Central memory CD8-positive, alpha-beta T cell (primary cell): Measurements from ENCODE around the gene CD52.

Source experiments
- ATAC-seq: fragments of 150-1000 bp; cut with Tn5 transposase; replicated peaks from 2 replicates; pipeline ENCODE4 v1.10.0; 2022; ENCODE audit warnings: mild to moderate bottlenecking, moderate FRiP score, moderate number of reproducible peaks; ENCODE audit not compliant: poor library complexity, severe bottlenecking; ENCODE audit errors: extremely low read depth
- DNase-seq, 2 donors: peaks; one replicate each; pipeline ENCODE4 v3.0.0; 2021; ENCODE audit warnings: low spot score in 2 of 2
- H3K27ac Mint-ChIP-seq: one replicate; pipeline ENCODE4 v1.8.0; 2022; ENCODE audit warnings: low read depth, mild to moderate bottlenecking, moderate library complexity, mixed read lengths
- H3K27me3 Mint-ChIP-seq: one replicate; pipeline ENCODE4 v1.8.0; 2022; ENCODE audit warnings: mixed read lengths
- H3K36me3 Mint-ChIP-seq: one replicate; pipeline ENCODE4 v1.8.0; 2022; ENCODE audit warnings: mild to moderate bottlenecking, moderate library complexity, mixed read lengths; ENCODE audit not compliant: insufficient read depth
- H3K4me1 Mint-ChIP-seq: one replicate; pipeline ENCODE4 v1.8.0; 2022; ENCODE audit warnings: mixed read lengths
- H3K4me3 Mint-ChIP-seq: one replicate; pipeline ENCODE4 v1.8.0; 2022; ENCODE audit warnings: mild to moderate bottlenecking, moderate library complexity, mixed read lengths
- H3K9me3 Mint-ChIP-seq: one replicate; pipeline ENCODE4 v1.8.0; 2022; ENCODE audit warnings: mixed read lengths

The CD52 gene, protein sequence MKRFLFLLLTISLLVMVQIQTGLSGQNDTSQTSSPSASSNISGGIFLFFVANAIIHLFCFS

DNA sequence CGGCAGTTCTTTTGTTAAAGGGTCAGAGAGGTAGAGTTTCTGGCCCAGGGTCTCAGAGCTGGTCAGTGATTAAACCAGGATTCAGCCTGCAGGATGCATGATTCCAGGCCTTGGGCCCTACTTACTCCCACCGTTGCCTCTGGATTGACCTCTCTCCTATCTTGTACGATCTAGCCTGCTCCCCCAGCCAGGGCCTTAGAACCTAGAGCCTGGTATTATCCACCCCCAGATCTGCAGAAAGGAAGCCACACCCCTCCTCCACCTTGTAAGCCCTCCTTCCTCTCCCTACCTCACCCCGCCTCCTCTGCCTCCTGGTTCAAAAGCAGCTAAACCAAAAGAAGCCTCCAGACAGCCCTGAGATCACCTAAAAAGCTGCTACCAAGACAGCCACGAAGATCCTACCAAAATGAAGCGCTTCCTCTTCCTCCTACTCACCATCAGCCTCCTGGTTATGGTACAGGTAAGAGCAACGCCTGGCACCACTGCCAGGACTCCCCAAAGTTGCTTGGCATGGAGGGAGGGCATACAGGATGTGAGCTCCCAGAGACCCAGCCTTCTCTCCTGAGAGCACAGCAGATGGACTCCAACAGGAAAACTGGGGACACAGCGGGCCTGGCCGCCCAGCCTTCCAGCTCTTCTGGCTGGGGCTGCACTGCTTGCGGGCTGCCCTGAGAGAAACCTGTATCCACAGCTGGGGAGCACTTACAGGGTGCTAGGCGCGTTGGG is at the start of gene CD52:
CD52 (plus strand) TSS at position 347 of the 726 bp plus-strand sequence; CDS start at position 407, 60 bp downstream.
- H3K4me1 Mint-ChIP-seq = peaks cover 72% of the 10 kb centered on the region

DNA sequence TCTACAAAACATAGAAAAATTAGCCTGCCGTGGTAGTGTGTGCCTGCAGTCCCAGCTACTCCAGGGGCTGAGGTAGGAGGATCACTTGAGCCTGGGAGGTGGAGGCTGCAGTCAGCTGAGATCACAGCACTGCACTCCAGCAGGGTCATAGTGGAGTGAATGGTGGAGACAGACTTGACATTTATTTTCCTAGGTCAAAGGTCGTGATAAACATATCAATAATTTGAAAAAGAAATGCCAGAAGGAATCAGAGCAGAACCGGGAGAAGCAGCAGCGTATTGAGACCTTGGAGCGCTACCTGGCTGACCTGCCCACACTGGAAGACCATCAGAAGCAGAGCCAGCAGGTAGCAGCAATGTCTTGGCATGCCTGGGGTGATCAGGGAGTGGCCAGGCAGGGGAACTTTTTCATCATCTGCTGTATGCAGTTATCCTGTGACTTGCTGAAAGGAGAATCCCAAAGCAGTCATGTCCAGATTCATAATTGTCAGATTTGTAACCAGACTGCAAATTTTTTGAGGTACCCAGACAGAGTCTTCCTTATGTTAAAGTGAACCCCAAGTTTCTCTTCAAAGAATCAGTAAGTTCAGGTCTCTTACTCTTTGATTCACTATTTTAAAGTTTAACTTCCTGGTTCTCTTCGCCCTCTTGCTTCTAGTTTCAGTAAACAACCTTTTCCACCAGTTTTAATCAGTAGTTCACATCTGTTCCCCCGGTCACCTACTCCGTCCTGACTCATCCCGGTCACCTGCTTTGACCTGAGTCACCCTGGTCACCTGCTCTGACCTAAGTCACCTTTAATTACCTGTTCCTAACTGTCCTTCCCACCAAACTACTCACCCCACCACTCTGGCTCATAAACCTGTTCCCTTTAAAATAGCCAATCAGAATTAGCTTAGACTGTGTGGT is 49.2 kb upstream of the CD52 start:
- peaks cover 7% of the 10 kb centered on the region for H3K9me3 Mint-ChIP-seq
- no peak overlapping the region for H3K27ac Mint-ChIP-seq
- ATAC-seq = no peak
- H3K4me3 Mint-ChIP-seq = no peak overlapping the region
- no peaks in the 10 kb centered on the region for H3K27me3 Mint-ChIP-seq
- peaks cover 15% of the 10 kb centered on the region for H3K36me3 Mint-ChIP-seq
- H3K4me1 Mint-ChIP-seq = no peaks in the 10 kb centered on the region
- no peak for DNase-seq

More for the DNA sequence above, at the start of gene CD52:
- no peaks in the 10 kb centered on the region for H3K27me3 Mint-ChIP-seq
- H3K27ac Mint-ChIP-seq = peak within 1 kb of the TSS; percentile 79
- peaks cover 29% of the 10 kb centered on the region for H3K36me3 Mint-ChIP-seq
- ATAC-seq (peak; percentile 69), DNase-seq (peak; percentile 33 to 49)
- H3K9me3 Mint-ChIP-seq = no peaks in the 10 kb centered on the region
- H3K4me3 Mint-ChIP-seq = peak within 1 kb of the TSS; percentile 99

GRCh38 chr1:26269198-26269550 is 48.6 kb upstream of the CD52 start:
- no peak overlapping the region for H3K27ac Mint-ChIP-seq
- no peaks in the 10 kb centered on the region for H3K27me3 Mint-ChIP-seq
- H3K4me1 Mint-ChIP-seq = no peaks in the 10 kb centered on the region
- no peak for ATAC-seq
- H3K4me3 Mint-ChIP-seq = no peak overlapping the region
- no peak for DNase-seq
- H3K36me3 Mint-ChIP-seq = peaks cover 12% of the 10 kb centered on the region
- peaks cover 7% of the 10 kb centered on the region for H3K9me3 Mint-ChIP-seq

- ATAC-seq (no peak), DNase-seq (no peak)
- H3K9me3 Mint-ChIP-seq = no peaks in the 10 kb centered on the region
- H3K4me3 Mint-ChIP-seq = no peak overlapping the region
- peaks cover 42% of the 10 kb centered on the region for H3K4me1 Mint-ChIP-seq
- peaks cover 12% of the 10 kb centered on the region for H3K36me3 Mint-ChIP-seq
- no peaks in the 10 kb centered on the region for H3K27me3 Mint-ChIP-seq
- no peak overlapping the region for H3K27ac Mint-ChIP-seq
Measured at GRCh38 chr1:26274801-26275425, 42.8 kb upstream of the CD52 start.

DNA sequence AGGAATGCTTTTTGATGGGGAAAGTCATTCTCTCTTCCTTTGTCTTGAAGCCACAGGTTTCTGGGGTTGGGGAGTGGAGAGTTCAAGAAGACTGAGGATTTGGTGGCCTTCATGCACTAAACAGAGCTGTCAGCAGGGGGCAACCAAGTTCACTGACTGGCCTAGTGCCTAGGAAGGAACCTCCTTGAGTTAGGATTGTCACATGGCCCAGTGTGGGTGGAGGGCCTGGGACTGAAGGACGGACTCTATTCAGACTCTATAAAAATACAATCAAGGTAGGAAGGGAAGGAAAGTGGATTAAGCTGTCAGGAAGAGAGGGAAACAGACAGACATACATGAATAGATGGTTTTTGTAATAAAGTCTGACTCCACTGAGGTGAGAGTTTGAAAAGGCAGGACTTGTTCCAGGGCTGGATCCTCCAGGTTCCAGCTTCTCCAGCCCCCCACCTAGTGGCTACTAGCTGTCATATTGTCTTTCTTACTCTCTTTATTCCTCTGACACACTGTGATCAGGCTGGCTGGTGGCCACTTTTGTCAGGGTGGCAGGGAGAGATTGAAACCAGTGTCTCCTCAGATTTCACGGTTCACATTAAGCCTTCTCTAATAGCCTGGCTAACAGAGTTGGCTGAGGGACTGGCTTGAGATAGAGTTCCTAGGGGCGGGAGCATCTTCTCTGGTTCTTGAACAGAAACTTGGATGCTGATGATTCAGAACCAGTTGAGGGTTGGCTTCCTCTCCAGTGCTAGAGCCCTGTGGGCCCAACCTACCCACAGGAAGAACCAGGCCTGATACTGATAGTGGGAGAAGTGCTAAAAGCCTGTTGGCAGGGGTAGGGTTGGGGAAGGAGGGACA is 42.0 kb upstream of the CD52 start:
- peaks cover 49% of the 10 kb centered on the region for H3K4me1 Mint-ChIP-seq
- peaks cover 16% of the 10 kb centered on the region for H3K36me3 Mint-ChIP-seq
- ATAC-seq = peak; percentile 71
- no peaks in the 10 kb centered on the region for H3K27me3 Mint-ChIP-seq
- H3K9me3 Mint-ChIP-seq = no peaks in the 10 kb centered on the region
- peak overlapping the region; percentile 61 for H3K27ac Mint-ChIP-seq
- peak overlapping the region; percentile 16 for H3K4me3 Mint-ChIP-seq
- DNase-seq = peak; percentile 60 to 66

DNA sequence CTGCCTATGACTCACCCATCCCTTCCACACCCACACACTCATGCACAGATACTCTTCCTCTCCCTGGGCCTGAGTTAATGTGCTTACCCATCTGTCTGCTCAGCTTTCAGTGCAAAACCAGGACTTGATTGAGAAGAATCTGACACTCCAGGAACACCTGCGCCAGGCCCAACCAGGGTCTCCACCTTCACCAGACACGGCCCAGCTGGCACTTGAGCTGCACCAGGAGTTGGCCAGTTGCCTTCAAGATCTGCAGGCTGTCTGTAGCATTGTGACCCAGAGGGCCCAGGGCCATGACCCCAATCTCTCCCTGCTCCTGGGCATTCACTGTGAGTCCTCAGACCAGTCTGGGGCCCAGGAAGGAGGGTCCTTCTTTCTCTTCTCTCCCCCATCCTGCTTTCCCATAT is 41.3 kb upstream of the CD52 start:
- ATAC-seq (no peak), DNase-seq (no peak)
- peak overlapping the region; percentile 61 for H3K27ac Mint-ChIP-seq
- peaks cover 17% of the 10 kb centered on the region for H3K36me3 Mint-ChIP-seq
- peaks cover 55% of the 10 kb centered on the region for H3K4me1 Mint-ChIP-seq
- peak overlapping the region; percentile 16 for H3K4me3 Mint-ChIP-seq
- H3K9me3 Mint-ChIP-seq = no peaks in the 10 kb centered on the region
- no peaks in the 10 kb centered on the region for H3K27me3 Mint-ChIP-seq

DNA sequence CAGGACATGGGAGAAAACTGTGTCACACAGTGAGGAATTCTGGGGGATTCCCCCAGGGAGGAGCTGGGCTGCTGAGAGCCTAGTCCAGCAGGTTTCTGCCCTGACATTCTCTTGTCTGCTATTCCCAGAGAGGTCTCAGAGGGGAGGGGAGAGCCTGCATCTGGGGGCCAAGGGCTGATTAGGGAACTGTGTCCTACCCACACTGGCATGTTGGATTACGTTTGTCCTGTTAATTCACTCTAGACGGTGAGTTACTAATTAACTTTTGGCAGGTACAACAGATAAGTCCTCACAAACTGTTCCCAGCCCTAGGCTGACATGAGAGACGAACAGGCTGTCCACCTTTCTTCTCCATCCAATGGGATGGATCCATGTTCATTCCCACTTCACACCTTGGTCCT is 40.5 kb upstream of the CD52 start:
- H3K9me3 Mint-ChIP-seq = no peaks in the 10 kb centered on the region

GRCh38 chr1:26277719-26278118 is 40.0 kb upstream of the CD52 start:
- H3K4me3 Mint-ChIP-seq = no peak overlapping the region
- no peaks in the 10 kb centered on the region for H3K9me3 Mint-ChIP-seq
- no peaks in the 10 kb centered on the region for H3K27me3 Mint-ChIP-seq
- peaks cover 63% of the 10 kb centered on the region for H3K4me1 Mint-ChIP-seq
- H3K36me3 Mint-ChIP-seq = peaks cover 24% of the 10 kb centered on the region
- peak overlapping the region; percentile 88 for H3K27ac Mint-ChIP-seq
- no peak for DNase-seq
- ATAC-seq = no peak

More for the DNA sequence above, 40.5 kb upstream of the CD52 start:
- DNase-seq (no peak), ATAC-seq (no peak)
- H3K27me3 Mint-ChIP-seq = no peaks in the 10 kb centered on the region
- H3K4me3 Mint-ChIP-seq = no peak overlapping the region
- peaks cover 59% of the 10 kb centered on the region for H3K4me1 Mint-ChIP-seq
- peaks cover 24% of the 10 kb centered on the region for H3K36me3 Mint-ChIP-seq
- H3K27ac Mint-ChIP-seq = peak overlapping the region; percentile 61

GRCh38 chr1:26278303-26278702 is 39.5 kb upstream of the CD52 start:
- Mint-ChIP-seq H3K27me3 (no peaks in the 10 kb centered on the region), H3K4me3 (peak overlapping the region; percentile 86), H3K4me1 (peaks cover 68% of the 10 kb centered on the region), H3K36me3 (peaks cover 28% of the 10 kb centered on the region), H3K9me3 (no peaks in the 10 kb centered on the region), H3K27ac (peak overlapping the region; percentile 88)
- DNase-seq = no peak
- ATAC-seq = no peak

DNA sequence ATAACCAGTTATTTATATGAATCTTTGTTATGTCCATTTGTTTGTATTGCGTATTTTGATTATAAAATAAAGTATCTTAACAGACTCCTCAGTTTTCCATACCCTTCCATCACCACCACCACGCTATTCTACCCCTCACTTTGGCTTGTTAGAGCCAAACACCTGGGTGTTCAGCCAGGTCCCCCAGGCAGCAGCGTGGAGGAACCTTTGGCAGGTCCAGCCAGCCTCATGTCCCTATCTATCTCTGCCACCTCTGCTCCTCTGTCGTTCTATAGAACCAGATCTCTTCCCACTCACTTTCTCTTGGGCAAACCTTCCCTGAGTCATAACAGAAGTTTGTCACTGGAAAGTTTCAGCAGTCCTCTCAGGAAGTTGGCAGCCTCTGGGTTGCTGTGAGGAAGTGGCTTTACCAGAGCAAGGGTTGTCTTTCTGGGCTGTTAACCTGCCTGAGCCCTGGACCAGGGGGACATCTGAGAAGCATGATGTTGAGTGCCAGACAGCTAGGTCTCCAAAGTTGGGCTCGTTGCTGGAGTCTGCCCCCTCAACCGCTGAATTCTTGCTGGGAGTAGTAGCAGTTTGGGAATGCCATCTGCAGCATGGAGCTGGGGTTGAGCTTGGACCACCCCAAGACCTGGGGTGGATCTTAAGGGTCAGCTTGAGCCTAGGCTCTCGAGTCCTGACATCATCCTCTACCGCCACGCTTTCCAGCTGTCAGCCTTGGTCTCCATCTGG is 38.9 kb upstream of the CD52 start:
- peak overlapping the region; percentile 88 for H3K27ac Mint-ChIP-seq
- no peak for ATAC-seq

More for the DNA sequence above, 38.9 kb upstream of the CD52 start:
- H3K4me1 Mint-ChIP-seq = peaks cover 74% of the 10 kb centered on the region
- no peaks in the 10 kb centered on the region for H3K27me3 Mint-ChIP-seq
- H3K36me3 Mint-ChIP-seq = peaks cover 33% of the 10 kb centered on the region
- DNase-seq = no peak
- H3K9me3 Mint-ChIP-seq = no peaks in the 10 kb centered on the region
- H3K4me3 Mint-ChIP-seq = peak overlapping the region; percentile 86
